ENCODE measurements around the gene PTPRK.

- TF ChIP-seq NFRKB (IDR thresholded peaks at IDR 0.05), result no peak
- TF ChIP-seq TARDBP (IDR thresholded peaks at IDR 0.05), result no peak
- TF ChIP-seq ELF4 (IDR thresholded peaks at IDR 0.05), result no peak
- no peak for TF ChIP-seq FOXM1 (IDR thresholded peaks at IDR 0.05; ENCODE audit: borderline replicate concordance)
- no peak for TF ChIP-seq L3MBTL2 (conservative IDR thresholded peaks at IDR 0.05)
- no peak for TF ChIP-seq BHLHE40 (IDR thresholded peaks at IDR 0.05; ENCODE audit: borderline replicate concordance)
Measured at GRCh38 chr6:128527375-128527774, 7.0 kb upstream of the PTPRK start.

Measured in HEK293T (cell line).